OCI-M2 (cell line): ENCODE results near the gene ALDH3B2.
"Not testable (repeated sequence)": the region's sequence is repeated elsewhere in the genome, so short reads cannot be mapped to it uniquely, and the experiment has no call there.

Experiments used
- DNase-seq: peaks from one replicate; lab custom pipeline; 2025; ENCODE audit not compliant: unreplicated experiment; lab: John Stamatoyannopoulos, UW

ALDH3B2 gene, protein sequence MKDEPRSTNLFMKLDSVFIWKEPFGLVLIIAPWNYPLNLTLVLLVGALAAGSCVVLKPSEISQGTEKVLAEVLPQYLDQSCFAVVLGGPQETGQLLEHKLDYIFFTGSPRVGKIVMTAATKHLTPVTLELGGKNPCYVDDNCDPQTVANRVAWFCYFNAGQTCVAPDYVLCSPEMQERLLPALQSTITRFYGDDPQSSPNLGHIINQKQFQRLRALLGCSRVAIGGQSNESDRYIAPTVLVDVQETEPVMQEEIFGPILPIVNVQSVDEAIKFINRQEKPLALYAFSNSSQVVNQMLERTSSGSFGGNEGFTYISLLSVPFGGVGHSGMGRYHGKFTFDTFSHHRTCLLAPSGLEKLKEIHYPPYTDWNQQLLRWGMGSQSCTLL

DNA sequence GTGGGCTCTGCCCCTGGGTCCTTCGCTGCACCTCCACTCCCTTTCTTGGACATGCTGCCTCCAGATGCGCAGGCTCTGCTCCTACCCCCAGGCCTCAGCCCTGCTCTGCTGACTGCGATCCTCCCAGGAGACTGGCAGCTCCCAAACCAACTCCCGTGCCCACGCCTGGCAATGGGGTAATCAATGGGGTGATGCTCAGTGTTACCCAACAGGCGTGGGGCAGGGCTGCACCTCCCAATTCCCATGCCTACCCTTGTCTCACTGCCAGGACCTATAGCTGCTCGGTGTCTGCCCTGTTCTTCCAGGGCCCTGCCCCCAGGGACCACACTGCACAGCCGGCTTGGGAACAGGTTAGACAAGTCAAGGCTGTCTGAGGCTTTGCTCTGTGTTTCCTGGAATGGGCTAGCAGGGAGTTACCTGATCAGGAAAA is at the start of gene ALDH3B2:
TSS of gene ALDH3B2 (minus strand) at position 182 of the 430 bp plus-strand sequence. CDS start 7,688 bp downstream, outside the sequence.
- no peak for DNase-seq

DNA sequence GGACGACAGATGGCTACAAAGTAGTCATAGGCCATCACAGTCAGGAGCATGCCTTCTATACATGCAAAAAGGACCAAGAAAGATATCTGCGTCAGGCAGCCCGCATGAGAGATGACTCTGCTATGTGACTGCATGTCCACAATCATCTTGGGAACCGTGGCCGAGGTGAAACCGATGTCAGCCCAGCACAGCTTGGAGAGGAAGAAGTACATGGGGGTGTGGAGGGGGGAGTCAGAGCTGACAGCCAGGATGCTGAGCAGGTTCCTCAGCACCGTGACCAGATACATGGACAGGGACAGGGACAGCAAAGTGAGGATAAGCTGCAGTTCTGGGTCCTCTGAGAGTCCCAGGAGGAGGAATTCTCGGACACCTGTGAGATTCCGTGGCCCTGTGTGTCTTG is 48.6 kb upstream of the ALDH3B2 start:
- not testable (repeated sequence) for DNase-seq

DNA sequence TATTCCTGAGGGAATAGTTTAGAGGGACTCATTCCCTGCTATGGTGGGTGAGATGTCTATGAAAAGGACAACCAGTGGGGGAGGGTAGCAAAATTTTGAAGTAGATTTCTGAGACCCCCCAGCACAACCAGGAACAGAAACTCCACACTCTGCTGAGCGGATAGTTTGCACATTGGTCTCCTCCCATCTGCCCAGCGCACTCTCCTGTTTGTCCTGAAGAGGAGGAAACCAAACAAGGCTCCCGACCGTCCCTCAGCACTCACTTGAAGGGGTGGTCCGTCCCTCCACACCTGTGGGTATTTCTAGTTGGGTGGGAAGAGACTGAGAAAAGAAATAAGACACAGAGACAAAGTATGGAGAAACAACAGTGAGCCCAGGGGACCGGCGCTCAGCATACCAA is 41.8 kb upstream of the ALDH3B2 start:
- DNase-seq = not testable (repeated sequence)

DNA sequence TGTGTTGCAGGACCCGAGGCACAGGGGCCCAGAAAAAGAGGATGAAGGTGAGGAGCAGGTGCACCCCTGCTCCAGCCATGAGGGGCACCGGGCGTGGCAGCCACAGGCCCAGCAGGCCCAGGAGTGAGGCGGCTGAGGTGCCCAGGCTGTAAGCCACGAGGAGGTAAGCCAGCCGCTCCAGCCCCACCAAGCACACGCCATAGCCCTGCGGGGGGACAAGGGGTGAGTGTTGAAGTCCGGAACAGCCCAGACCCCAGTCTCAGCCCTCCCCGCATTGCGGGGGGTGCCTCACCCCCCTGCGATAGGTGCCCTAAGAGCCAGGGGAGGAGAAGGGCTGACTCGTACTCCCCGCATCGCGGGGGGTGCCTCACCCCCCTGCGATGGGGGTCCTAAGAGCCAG is 41.4 kb upstream of the ALDH3B2 start:
- not testable (repeated sequence) for DNase-seq

DNA sequence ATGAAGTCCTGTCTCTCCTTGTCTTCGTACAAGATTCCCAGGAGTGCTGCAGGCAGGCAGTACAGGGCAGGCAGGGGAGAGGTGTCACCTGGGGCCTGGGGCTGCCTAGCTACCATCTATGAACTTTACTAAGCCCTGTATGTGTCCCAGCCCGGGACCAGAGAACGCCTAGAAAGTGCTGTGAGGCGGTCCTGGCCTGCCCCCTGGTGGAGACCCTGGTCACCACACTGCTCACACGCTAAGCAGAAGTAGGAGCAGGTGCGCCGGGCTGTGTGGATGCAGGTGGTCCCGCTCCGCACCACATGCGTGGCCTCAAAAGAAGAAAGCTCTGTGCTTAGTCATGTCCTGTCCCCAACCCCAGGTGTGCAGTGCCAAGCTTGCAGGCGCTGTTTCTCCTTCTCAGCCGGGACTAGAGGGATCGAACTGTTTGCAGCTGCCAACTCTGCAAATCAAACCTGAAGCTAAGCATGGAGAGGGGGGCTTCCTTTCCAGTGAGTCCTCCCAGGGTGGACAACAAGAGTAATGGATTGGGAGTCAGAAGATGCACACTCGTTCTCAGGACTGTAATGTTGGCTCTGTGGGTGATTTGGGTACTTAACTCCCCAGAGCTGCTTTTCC is 39.6 kb upstream of the ALDH3B2 start:
- DNase-seq = not testable (repeated sequence)

DNA sequence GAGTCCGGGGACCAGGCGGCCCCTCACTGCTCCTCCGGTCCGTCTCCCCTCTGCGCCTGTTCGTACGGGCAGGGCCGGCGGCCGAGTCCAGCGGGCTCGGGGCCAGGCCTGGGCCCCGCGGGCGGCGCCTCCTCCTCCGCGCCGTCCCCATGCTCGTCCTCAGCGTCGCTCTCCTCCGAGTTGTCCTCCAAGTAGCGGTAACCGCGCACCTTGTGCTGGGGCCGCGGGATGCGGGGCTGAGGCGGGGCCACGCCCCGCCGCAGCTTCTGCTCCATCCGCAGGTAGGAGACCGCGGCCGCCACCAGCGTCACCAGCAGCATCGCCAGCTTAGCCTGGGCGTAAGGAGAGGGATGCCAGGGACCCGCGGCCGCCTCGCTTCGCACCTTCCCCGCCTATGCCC is 37.3 kb upstream of the ALDH3B2 start:
- DNase-seq = not testable (repeated sequence)

DNA sequence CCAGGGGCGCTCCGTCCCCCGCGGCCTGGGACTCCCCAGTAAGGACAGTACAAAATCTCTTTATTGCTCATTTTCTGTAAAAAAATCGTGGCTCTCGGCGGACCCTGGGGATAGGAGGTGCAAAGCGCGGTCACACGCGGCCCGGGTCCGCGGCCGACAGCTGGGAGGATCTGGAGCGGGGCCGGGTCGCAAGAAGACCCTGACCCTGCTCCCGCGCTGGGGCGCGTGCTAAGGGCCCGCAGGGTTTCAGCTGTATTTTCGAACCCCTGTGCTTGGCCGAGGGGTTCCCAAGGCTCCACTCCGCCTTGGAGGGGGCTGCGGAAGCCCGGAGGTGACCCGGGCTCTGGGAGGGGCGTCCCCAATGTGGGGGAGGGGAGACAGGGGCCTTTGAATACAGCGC is 36.8 kb upstream of the ALDH3B2 start:
- not testable (repeated sequence) for DNase-seq

DNA sequence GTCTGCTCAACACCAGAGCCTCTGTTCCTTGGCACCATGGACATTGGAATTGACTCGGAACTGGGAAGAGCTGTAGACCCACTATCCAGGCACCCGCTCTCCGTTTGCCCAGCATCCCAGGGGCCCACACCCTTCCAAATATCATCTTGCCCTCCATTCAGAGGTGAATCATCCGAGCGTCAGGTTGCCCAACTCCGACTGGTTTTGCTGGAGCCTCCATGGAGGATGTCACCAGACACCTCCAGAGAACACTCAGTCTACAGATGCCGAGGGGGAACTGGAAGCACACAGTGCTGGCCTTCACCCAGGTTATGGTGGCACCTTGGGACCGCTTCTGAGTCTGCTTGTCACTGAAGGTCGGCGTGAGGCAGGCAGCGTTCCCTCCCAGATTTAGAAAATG is 35.4 kb upstream of the ALDH3B2 start:
- DNase-seq = not testable (repeated sequence)

DNA sequence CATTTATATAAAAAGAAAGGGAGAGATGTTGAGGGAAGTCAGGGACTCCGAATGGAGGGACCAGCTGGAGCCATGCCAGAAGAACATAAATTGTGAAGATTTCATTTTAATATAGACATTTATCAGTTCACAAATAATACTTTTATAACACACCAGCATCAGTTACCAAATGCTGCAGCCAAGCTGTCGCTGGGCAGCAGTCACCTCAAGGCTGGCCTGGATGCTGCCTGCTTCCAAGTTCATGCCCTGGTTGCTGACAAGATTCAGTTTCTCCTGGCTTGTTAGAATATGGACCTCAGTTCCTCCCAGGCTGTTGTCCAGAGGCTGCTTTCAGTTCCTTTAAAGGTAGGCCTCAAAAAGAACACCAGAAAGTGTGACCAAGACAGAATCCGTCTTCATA is 30.8 kb upstream of the ALDH3B2 start:
- DNase-seq = no peak

DNA sequence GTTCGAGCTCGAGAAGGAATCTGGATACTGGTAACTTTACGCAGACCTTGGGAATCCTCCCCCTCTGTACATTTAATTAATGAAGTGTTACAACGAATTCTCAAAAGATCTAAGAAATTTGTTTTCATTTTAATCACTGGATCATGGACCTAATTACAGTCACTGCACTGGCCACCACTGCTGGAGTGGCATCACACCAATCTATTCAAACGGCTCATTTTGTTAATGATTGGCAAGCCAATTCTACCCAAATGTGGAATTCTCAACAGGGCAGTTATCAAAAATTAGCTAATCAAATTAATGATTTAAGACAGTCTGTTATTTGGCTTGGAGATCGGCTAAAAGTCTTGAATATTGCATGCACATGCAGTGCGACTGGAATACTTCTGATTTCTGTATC is 30.1 kb upstream of the ALDH3B2 start:
- DNase-seq = no peak

DNA sequence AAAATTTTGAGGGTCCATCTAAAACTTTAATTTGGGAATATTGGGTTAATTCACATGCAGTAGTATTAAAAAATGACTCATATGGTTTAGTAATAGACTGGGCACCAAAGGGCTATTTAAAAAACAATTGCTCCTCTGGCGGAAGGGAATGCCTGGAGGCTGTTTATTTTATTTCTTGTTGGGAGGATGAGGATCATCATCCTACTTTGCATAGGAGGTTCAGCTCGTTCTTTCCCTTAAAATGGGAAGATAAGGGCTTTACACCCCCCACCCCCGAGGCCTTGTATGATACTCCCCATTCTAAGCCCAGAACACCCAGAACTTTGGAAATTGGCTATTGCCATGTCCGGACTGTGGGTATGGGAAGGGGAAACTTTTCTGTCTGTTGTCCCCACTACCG is 29.3 kb upstream of the ALDH3B2 start:
- DNase-seq = not testable (repeated sequence)

DNA sequence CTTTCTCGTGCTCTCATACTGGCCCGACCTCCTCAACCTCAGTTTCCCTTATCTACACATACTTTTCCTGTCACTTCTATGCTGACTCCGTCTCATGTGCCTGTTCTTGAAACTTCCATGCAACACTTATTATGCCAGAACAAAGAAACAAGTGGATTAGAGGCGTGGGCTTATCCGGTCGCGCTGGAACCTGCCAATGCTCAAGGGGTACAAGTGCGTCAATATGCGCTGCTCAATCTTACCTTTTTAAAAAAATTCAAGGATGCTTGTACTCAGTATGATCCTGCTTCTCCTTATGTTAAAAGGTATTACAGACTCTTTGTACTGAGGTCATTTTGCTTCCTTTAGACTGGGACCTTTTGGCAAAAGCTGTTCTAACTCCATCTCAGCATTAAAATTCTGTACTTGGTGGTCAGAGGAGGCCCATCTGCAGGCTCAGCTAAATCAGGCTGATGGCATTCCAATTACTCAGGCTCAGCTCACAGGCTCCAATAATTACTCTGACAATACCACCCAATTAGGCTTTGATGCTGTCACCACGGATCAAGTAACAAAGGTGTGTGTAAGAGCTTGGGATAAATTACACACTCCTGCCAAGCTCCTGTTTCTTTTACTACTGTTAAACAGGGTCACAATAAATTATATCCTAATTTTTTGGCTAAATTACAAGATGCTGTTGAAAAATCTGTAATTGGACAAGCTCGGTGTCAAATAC is 26.3 kb upstream of the ALDH3B2 start:
- DNase-seq = no peak

DNA sequence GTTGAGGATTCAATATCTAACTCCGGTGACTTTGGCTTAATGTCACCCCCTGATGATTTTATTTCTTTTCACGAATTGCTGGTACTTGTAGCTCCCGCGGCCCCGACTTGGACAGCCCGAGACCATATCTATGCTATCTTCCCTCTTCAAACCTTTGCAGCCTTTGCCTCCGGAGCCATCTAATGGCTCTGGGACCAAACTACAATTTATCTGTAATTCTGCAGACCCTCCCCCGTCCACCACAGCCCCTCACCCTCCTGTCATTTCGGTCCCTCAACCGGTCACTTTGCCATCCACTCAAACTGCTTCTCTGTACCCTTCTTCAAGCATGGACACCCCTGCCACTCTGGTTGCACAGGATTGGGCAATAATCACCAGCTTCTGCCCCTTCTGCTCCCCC is 25.7 kb upstream of the ALDH3B2 start:
- DNase-seq = no peak

DNA sequence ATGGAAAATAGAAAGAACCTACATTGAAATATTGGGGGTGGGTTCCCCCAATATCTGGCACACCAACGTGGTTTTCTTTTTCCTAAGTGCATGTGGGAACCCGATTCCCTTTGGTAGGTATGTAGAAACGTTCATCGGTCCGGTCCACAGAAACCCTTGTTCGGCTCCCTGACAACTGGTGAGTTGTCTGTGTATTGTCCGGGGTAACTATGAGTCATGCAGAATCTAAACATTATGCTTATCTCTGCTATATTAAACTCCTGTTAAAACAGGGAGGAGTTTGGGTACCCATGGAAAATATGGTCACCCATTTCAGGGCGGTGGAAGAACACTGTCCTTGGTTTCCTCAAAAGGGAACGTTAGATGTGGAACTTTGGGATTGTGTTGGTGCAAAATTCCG is 25.1 kb upstream of the ALDH3B2 start:
- DNase-seq = no peak

DNA sequence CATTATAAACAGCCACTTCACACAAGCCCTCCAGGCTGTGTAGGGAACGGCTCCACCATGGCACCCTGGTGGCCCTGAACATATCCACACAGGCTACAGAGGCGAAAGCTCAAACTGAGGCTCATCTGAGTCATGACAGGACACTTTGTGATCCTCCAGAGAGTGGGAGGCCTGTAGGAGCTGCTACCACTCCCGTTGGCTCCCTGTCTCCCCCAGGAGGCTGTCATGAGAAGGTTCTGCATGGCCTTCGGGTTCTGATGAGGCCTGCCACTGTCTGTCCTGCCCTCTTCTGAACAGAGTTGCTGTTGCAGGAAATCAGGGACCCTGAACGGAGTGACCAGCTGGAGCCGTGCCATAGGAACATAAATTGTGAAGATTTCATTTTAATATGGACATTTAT is 23.8 kb upstream of the ALDH3B2 start:
- DNase-seq = no peak

DNA sequence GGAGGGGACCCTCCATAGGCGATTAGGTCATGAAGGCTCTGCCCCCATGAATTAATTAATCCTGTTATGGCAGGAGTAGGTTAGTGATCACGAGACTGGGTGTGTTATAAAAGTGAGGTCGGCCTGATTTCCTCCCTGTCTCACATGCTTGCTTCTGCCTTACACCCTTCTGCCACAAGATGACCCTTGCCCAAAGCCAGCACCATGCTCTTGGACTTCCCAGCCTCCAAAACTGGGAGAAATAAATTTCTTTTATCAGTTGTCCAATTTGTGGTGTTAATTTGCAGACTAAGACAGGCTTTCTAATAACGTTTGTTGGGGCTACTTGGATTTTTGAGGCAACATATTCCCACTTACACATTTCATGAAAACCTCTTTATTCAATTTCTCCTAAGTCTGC is 23.4 kb upstream of the ALDH3B2 start:
- no peak for DNase-seq

DNA sequence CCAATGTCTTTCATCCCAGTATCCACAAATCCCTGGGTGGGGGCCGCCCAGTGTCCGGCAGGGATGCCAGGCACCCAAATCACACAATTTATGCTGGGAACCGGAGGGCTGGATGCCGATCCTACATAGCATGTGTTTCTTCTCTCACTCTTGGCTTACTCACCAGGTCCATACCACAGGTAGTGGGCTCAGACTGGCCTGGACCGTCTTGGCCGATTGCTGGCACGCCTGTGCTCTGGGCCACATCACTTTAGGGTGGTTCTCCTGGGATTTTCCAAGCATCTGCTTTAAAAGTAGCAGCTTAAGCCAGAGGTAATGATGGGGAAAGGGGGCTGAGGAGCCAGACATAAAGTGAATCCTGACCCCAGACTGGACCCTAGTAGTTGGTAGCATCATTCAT is 22.6 kb upstream of the ALDH3B2 start:
- DNase-seq = no peak

DNA sequence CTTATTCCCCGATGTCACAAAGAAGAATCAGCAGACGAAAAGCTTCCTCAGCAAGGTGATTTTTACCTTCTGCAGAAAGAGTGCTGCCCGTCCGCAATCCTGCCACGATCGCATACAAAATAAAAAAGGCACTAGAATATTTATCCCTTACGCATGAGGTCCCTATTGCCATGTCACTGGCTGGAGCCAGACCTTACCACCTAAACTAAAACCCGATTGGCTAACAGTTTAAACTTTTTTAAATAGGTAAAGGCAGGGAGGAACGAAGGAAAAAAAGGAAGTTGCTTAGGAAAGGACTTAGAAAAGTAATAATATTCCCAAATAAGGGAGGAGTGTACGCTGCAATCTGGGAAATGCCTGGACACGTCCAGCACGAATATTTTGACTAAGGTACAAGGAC is 21.2 kb upstream of the ALDH3B2 start:
- DNase-seq = no peak

DNA sequence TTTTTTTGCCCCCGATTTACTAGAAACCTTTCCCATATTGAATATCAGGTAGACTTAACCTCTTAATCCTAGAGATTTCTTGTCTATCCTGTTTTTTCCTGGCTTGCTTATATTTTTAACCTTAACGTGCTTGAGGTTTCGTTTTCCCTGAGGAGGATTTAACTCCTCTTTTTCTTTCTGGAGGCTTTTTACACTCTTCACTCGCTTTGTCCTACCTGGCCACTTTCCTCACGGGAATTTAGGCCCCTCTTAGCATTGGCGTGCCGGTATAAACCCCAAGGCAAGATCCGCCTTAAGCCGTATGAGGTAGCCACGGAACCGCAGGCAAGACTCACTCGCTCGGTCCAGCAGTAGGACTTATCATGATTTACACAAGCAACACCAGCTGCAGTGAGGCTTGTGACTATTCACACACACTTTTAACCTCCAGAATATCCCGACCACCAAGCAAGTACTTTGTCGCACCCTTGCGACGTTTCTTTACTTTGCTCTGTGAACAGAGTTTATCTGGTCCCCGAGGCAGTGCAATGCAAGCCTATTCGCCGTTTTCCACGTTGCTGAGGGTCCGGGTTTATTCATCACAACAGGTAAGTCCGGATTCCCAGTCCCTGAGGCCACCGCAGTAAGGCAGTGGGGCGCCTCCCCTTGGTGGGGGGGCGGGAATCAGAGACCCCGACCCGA is 20.6 kb upstream of the ALDH3B2 start:
- DNase-seq = no peak

DNA sequence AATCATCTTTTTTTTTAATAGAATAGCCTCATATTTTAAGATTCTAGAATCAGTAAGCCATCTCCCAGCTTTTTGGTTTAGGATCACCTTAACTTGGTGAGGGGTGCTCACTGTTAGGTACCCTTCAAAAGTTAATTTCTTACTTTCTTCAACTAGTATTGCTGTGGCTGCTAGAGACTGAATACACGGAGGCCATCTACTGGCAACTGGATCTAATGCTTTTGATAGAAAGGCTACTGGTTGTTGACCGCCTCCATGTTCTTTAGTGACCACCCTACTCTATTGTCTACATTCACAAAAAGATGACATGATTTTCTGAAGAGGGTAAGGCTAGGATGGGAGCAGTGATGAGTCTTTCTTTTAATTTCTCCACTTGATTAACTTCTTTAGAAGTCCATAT is 16.7 kb upstream of the ALDH3B2 start:
- no peak for DNase-seq

DNA sequence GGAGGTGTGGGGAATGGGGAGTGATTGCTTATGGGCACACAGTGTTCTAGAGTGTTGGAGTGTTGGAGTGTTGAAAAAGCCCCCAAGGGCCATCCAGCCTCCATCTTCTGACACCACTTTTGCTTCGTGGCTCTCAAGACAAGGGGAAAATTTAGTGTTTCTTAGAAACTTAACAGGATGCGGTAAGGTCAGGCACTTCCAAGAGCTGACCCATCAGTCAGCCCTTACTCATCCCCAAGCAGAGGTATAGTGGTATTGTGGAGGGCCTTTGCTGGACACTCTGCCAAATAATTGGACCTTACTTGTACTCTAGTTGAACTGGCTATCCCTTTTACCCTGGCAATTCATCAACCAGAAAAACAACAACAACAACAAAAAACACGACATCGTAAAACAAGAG is 14.8 kb upstream of the ALDH3B2 start:
- DNase-seq = no peak
